Brain microvascular endothelial cell (primary cell): ENCODE data around the gene MAPKAPK2.

Experiments
- DNase-seq: peaks from one replicate; pipeline ENCODE4 v3.0.0-alpha.2; 2020
- H3K27ac ChIP-seq: fragments of 250-450 bp; sonication (Bioruptor Pico); 2 replicates; pipeline ENCODE4 v1.5.1; 2020; ENCODE audit warnings: mild to moderate bottlenecking, moderate library complexity
- H3K27me3 ChIP-seq: fragments of 250-450 bp; sonication (Bioruptor Pico); replicated peaks from 2 replicates; pipeline ENCODE4 v1.5.1; 2020; ENCODE audit warnings: mild to moderate bottlenecking
- H3K36me3 ChIP-seq: fragments of 250-450 bp; sonication (Bioruptor Pico); replicated peaks from 2 replicates; pipeline ENCODE4 v1.5.1; 2020; ENCODE audit warnings: mild to moderate bottlenecking
- H3K4me3 ChIP-seq: 2 replicates; pipeline ENCODE4 v1.5.1; 2011; ENCODE audit warnings: low read depth, mild to moderate bottlenecking, control low read depth, low read length, moderate library complexity
- in situ Hi-C: cut with HindIII; loops from 2 replicates; pipeline ENCODE4 v1.10.0; 2017; ENCODE audit warnings: low sequenced_read_pairs, low pct_ligation_motif_present
- TF ChIP-seq, protein P1 (sequence below): IDR thresholded peaks from 2 replicates; pipeline ENCODE4 v1.5.1; 2011; ENCODE audit warnings: low read depth, mild to moderate bottlenecking, moderate library complexity, low read length, control low read depth, inconsistent platforms; ENCODE audit errors: missing control alignments

MAPKAPK2 gene

DNA sequence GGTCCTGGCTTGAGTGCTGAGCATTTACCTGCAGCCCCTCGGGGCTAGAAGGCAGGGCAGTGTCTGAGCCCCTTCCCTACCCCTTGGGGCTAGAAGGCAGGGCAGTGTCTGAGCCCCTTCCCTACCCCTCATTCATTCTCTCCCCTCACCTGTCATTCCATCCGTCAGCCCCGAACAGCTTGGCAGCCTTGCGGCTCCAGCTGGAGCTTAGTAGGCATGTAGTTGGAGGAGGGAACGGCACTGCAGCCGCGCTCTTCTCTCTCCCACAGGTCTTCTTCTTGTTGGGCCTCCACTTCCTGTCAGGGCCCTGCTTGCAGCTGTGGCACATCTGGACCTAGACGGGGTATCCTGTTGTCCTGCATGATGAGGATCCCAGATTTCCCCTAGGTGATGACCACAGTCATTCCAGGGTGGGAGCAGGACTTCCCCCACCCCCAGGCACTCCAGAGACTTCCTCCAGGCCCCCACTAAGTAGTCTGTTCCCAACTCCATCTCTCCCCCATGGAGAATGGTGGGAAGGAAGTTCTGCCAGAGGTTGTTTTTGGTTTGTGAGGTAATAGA, 22.2 kb downstream of the MAPKAPK2 start:
- in situ Hi-C loops = no loop called here
- Histone ChIP-seq H3K36me3 (no peaks in the 10 kb centered on the region), H3K27ac (peak overlapping the region; percentile 2), H3K27me3 (no peaks in the 10 kb centered on the region), H3K4me3 (no peak overlapping the region)
- TF ChIP-seq, protein P1, sequence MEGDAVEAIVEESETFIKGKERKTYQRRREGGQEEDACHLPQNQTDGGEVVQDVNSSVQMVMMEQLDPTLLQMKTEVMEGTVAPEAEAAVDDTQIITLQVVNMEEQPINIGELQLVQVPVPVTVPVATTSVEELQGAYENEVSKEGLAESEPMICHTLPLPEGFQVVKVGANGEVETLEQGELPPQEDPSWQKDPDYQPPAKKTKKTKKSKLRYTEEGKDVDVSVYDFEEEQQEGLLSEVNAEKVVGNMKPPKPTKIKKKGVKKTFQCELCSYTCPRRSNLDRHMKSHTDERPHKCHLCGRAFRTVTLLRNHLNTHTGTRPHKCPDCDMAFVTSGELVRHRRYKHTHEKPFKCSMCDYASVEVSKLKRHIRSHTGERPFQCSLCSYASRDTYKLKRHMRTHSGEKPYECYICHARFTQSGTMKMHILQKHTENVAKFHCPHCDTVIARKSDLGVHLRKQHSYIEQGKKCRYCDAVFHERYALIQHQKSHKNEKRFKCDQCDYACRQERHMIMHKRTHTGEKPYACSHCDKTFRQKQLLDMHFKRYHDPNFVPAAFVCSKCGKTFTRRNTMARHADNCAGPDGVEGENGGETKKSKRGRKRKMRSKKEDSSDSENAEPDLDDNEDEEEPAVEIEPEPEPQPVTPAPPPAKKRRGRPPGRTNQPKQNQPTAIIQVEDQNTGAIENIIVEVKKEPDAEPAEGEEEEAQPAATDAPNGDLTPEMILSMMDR = no peak
- DNase-seq = no peak

GRCh38 chr1:206708058-206708457, 23.4 kb downstream of the MAPKAPK2 start:
- no peak for DNase-seq
- TF ChIP-seq, protein P1 = no peak
- Histone ChIP-seq H3K36me3 (no peaks in the 10 kb centered on the region), H3K4me3 (no peak overlapping the region), H3K27ac (no peak overlapping the region), H3K27me3 (no peaks in the 10 kb centered on the region)
- in situ Hi-C loops = no loop called here

GRCh38 chr1:206708882-206709281, 24.2 kb downstream of the MAPKAPK2 start:
- no peak for DNase-seq
- Histone ChIP-seq H3K36me3 (no peaks in the 10 kb centered on the region), H3K4me3 (no peak overlapping the region), H3K27me3 (no peaks in the 10 kb centered on the region), H3K27ac (no peak overlapping the region)
- TF ChIP-seq, protein P1 = no peak
- in situ Hi-C loops = no loop called here

GRCh38 chr1:206709322-206709721, 24.6 kb downstream of the MAPKAPK2 start:
- H3K27me3 ChIP-seq = no peaks in the 10 kb centered on the region
- in situ Hi-C loops = no loop called here
- DNase-seq = no peak
- TF ChIP-seq, protein P1 = no peak
- no peak overlapping the region for H3K4me3 ChIP-seq
- H3K27ac ChIP-seq = no peak overlapping the region
- no peaks in the 10 kb centered on the region for H3K36me3 ChIP-seq

DNA sequence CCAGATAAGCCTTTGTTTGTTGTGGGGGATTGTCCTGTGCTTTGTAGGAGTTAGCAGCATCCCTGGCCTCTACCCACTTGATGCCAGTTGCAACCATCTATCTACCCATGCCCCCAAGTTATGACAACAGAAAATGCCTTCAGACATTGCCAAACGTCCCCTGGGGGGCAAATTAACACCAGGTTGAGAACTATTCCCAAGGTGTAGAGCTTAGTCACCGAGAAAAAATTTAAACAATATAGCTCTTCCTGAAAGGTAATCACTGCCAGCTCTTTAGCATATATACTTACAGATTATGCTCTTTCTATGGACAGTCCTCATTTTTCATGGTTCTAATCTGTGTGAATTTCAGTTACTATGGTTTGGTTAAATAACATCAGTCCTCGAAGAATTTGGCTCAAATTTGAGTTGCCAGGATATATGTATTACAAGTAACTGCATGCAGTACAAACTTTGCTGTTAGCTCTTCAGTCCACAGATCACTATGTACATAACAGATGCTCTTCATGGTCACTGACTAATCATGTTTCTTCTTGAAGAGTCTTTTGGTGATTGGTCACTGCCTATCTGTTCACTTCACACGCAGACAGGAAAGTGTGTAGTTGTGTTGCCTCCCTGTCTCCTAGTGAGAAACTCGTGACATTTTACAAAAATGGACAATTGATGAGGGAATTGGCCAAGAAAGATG, 25.2 kb downstream of the MAPKAPK2 start:
- Histone ChIP-seq H3K27ac (no peak overlapping the region), H3K27me3 (no peaks in the 10 kb centered on the region), H3K36me3 (no peaks in the 10 kb centered on the region), H3K4me3 (no peak overlapping the region)
- DNase-seq = peak; percentile 52
- TF ChIP-seq, protein P1 = no peak
- in situ Hi-C loops = no loop called here

DNA sequence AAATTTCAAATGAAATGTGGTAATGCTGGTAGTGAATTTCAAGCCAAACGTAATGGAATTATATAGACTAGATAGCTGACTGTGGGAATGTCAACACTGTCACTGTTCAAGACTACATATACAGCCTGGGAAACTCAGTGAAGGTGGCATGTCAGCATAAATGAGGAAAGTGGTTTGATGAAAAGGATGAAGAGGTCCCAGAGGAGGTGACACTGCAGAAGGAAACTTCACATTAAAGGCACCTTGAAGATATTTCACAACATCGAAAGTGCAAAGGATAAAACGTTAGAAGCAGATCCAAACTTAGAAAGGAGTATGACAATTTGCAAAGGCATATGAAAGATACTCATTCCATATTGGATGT, 25.7 kb downstream of the MAPKAPK2 start:
- H3K36me3 ChIP-seq = no peaks in the 10 kb centered on the region
- in situ Hi-C loops = no loop called here
- DNase-seq = no peak
- no peak overlapping the region for H3K4me3 ChIP-seq
- H3K27me3 ChIP-seq = no peaks in the 10 kb centered on the region
- TF ChIP-seq, protein P1 = no peak
- H3K27ac ChIP-seq = no peak overlapping the region
